ENCODE results near the gene C9orf152.
"Not testable (repeated sequence)": the region's sequence is repeated elsewhere in the genome, so short reads cannot be mapped to it uniquely, and the experiment has no call there.

C9orf152 gene

DNA sequence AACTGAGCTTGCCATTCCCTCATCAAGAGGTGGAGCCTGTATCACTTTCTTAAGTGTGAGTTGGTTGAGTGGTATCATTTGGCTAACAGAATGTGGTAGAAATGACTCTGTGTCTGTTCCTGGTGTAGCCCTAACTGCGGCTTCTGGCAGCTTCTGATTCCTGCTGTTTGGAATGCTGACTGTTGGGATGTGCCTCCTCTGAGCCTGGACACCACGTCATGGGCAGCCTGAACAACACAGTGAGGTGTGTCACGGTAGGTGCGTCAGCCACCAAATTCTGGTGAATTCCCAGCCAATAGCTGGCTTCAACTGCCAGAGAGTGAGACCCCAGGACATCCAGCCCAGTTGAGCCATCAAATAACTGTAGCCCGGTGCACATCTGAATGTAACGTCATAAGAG lies 6.1 kb upstream of the C9orf152 start:
- DNase-seq = no peak

DNA sequence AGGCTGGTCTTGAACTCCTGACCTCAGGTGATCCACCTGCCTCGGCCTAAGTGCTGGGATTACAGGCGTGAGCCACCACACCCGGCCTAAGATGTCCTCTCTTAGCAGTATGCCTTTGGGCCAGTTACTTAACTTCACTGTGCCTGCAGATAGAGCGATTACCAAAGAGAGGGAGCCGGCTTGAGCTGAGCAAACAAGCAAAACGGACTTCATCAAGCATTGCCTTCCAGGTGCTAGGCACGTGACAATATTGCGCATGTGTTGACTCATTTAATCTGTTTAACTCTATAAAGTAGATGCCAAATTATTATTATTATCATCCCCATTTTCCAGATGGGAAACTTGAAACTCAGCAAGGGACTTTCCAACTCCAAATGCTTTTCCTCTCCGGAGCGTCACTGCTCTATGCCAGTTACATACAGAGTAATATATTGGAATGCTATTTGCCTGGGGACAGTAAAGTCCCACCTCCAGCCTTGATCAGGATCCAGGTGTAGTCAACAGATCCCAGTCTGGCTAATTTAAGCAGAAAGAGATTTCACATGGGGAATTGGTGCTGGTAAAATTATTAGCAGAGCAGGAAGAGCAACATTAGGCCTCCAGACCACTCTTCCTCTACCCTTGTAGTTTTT lies 5.6 kb upstream of the C9orf152 start:
- DNase-seq = no peak

DNA sequence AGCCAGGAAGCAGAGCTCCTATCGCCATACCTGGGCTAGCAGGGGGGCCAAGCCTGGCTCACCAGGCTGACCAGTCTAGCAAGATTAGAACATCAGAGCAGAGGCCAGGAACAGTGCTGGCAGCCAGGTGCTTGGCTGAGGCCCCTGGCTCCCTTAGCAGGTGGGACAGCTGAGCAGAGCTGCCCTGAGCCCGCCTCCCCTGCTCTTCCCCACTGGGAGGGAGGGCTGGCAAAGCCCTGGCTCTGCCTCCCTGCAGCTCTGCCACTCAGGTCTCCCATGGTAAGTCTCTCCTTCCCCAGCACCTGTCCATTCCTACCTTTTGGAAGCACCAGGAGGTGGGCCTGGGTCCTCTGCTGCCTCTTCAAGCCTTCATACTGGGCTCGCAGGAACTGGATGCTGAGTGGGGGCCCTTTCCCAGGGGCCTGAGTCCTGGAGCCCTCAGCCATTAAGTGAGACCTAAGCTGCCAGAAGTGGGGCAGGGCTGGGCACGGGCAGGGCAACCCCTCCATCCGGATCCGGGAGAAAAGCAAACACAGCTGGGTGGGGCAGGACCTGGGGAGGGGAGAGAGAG lies 803 bp downstream of the C9orf152 start:
- DNase-seq = no peak

DNA sequence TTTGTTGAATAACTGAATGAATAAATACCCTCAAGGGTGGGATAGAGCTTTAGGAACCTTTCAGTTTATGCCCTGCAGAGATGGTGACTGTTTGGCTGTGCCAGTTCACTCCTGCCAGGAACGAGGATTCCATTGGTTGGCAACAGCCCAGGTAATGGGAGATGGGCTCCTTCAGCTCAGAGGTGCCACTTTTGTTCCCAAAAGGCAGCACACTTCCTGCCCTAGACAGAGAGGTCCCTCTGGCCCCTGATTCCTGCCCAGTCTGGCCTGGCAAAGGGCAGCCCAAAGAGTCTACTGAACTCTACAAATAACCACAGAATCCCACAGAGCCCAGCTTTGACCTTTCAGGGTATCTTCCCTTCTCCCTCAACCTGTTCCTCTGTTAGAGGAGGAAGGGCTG lies 1.6 kb downstream of the C9orf152 start:
- DNase-seq = no peak

DNA sequence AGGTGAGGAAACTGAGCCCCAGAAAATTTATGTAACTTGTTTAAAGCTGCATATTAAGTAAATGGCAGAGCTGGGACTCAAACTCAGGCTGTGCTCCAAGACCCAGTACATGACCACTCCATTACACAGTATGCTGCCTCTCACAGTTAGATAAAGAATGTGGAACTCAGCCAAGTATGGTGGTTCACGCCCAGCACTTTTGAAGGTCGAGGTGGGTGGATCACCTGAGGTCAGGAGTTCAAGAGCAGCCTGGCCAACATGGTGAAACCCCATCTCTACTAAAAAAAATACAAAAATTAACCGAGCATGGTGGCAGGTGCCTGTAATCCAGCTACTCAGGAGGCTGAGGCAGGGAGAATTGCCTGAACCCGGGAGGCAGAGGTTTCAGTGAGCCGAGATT lies 2.3 kb downstream of the C9orf152 start:
- not testable (repeated sequence) for DNase-seq

DNA sequence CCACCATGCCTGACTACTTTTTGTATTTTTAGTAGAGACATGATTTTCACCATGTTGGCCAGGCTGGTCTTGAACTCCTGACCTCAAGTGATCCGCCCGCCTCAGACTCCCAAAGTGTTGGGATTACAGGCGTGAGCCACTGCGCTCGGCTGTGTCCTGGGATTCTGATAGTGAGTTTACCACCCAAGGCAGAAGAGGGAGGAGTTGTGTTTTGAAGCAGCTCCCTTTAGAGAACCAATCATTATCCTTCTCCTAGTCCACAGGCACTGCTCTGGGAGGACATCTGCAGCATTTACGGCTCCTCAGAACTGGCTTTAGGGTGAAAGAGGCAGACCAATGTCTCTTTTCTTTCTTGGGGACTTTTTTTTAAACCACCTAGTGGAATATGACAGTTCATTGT lies 5.7 kb downstream of the C9orf152 start:
- no peak for DNase-seq

DNA sequence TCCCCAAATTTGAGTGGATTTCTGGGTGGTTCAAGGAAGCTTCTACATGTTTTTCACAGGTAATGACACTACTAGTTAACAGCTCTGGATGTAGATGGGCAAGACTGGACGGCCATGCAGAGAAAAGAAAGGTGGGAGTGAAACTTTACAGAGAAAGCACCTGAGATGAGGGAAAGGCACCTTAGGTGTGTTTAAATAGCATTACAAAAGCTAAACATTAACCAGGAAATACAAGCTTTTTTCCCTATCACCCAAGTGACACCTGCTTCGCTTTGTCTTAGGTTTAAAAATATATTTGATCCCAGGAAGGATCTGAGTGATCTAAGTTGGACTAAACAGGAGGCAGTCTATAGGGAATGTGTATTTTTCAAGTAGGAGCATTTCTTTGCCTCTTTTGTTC lies 8.3 kb downstream of the C9orf152 start:
- no peak for DNase-seq

DNA sequence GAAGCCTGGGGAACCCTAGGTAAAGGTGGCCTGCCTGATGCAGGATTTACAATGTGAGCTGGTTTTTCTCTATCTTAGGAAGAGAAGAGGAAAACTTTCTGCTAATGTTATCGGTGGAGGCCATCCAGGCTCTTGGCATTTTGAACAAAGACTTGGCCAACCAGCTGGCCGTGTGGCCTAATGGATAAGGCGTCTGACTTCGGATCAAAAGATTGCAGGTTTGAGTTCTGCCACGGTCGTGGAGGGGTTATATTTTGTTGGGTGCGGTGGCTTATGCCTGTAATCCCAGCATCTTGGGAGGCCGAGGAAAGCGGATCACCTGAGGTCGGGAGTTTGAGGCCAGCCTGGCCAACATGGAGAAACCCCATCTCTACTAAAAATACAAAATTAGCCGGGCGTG lies 9.6 kb downstream of the C9orf152 start:
- no peak for DNase-seq

DNA sequence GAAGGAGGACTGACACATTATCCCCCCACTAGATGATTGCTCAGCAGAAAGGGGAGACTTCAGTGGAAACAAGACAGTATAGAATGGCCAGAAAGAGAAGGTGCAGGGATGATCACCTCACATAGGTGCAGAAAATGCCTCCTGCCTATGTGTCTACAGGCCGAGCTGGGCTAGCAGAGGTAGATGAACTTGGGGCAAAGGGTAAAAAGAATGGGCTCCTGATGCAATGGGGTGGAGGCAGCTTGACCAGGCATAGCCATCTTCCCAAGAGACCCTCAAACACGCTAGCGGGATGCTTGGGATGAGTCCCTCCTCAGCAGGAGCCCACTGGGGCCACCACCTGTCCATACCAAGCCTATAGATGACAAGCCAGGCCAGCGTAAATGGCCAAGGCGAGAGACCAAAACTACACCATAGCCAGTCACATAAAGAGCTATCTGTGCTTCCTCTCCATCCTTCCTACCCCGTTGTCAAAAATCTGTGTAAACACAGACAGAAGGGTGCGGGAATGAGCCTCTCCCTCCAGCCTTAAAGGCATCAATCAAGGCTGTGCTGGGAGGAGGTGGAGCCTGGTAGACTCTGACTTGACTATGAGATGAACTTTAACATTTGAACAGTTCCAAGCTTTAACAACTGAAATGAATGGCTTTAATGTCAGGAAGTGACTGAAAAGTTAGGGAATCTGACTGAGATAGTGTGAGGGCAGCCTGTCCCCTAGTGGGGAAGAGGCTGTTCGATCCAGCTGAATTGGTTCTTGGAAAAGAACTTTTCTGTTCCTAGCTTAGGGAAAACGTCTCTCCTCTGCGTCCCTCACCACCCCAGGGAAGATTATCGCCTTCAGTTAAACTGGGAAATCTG lies 10.4 kb downstream of the C9orf152 start:
- no peak for DNase-seq

DNA sequence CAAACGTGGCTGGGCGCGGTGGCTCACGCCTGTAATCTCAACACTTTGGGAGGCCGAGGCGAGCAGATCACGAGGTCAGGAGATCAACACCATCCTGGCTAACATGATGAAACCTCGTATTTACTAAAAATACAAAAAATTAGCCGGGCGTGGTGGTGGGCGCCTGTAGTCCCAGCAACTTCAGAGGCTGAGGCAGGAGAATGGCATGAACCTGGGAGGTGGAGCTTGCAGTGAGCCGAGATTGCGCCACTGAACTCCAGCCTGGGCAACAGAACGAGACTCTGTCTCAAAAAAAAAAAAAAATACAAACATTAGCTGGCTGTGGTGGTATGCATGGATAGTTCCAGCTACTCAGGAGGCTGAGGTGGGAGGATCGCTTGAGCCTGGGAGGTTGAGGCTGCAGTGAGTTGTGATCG lies 11.9 kb downstream of the C9orf152 start:
- not testable (repeated sequence) for DNase-seq

DNA sequence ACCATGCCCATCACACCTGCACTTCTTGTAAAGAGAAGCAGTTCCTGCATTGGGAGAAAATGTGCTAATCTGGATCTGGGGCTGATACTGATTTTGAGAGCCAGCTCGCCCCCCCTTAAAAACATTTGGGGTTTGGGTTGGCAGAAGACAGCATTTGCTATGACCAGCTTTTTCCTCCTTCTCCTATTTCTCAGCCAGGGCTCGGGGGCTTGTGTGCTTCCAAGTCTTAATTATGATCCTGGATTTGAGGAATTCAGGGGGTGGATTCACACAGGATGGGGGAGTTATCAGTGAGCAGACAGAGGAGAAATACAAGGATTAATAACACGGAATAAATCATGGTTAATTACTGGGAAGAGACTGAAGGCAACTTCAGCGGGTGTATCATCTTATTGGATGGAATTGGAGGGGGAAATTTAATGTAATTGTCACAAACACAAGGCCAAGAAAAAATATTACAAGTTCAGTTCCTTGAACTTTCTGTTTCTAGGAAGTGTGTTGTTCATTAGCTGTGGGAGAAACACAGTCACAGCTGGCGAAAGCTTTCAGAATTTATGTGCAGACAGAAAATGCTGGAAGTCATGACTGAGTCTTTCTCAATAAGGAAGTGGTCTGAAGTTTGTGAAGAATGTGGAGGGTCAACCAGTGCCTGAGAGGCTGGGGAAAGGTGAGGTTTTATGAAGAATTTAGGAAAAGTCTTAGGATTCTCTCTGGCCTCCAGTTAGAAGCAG lies 15.3 kb downstream of the C9orf152 start:
- no peak for DNase-seq

DNA sequence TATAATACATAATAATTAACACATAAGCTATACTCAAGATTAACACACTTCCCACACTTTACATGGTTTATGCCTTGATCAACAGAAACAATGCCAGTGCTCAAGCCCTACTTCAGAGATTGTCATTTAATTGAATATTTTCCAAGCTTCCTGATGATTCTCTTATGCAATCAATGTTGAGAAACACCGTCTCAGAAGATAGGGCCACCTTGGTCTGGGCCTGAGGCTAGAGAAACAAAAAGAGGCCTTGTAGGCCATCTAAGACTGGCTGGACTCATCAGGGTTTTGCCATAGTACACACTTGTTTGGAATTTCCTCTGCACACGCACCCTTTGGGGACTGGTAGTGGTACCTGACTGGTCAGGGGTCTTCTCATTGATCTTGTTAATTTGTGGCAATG lies 16.3 kb downstream of the C9orf152 start:
- no peak for DNase-seq

DNA sequence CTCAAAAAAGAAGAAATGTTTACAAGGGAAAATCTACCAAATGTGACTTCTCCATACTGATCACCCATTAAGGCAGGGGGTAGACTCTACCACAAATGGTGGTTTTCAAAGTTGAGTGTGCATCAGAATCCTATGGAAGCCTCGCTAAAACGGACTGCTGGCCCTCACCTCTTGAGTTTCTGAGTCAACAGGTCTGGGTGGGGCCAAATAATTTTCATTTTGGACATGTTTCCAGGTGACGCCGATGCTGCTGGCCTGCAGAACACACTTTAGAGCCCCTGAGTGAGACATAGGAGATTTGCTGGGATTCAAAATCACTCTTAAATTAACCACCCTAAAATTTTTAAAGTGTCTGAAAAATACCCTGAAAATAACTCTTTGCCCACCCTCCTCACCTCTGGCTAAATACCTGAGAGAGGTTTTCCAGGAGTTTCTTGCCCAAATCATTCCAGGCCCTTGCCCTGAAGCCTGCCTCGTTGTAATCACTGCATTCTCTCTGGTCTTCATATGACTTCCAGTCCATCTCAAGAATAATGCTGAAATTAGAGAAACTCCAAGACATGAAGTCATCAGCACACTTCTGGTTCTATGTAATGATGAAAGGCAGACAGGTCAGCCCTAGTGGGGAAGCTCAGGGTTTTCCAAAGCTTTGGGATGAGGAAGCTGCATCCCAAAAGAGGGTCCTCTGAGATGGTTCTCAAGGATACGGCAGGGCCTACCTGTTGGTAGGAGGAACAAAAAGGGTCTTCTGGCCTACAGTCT lies 18.2 kb downstream of the C9orf152 start:
- no peak for DNase-seq

DNA sequence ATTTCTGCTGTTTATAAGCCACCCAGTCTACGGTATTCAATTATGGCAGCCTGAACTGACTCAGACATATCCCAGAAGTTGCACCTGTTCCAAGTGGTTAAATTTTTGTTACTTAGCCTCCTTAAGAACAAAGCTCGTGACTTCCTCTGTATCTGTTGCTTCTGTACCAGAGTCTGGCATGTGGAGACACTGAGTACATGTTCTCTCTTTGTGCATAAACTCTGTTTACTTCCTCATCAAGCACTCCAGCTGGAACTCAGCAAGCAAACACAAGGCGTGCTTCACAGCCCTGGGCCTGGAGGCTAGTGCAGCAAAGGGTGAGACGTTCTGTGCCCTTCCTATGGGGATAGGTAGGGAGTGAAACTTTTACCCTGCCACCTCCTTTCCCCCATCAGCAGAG lies 19.0 kb downstream of the C9orf152 start:
- no peak for DNase-seq

DNA sequence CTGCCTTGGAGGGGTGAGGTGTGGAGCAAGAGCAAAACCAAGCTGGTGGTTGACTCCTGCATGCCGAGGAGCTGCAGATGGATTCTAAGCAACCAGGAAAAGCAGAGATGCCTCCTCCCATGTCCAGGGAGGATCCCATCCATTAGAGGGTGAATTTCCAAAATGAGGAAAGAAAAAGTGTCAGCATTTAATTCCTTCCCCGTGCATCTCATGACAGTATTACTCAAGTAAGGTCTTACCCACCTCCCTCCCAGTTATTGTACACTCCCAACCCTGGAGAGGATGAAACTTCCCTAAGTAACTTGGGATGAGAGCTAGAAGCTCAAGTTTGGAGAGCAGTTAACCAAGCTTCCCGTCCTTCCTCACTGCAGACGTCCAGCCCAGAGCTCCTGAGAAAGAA lies 19.9 kb downstream of the C9orf152 start:
- DNase-seq = no peak

DNA sequence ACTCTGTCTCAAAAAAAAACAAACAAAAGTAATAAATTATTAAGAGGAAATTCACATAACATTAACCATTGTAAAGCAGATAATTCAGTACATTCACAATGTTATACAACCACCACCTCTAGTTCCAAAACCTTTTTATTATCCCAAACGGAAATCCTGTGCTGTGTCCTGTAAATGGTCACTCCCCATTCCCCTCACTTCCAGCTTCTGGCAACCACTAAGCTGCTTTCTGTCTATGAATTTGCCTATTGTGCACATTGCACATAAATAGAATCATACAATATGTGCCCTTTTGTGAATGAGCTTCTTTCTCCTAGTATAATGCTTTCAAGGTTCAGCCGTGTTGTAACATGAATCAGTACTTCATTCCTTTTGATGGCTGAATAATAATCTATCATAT lies 20.8 kb downstream of the C9orf152 start:
- DNase-seq = no peak

DNA sequence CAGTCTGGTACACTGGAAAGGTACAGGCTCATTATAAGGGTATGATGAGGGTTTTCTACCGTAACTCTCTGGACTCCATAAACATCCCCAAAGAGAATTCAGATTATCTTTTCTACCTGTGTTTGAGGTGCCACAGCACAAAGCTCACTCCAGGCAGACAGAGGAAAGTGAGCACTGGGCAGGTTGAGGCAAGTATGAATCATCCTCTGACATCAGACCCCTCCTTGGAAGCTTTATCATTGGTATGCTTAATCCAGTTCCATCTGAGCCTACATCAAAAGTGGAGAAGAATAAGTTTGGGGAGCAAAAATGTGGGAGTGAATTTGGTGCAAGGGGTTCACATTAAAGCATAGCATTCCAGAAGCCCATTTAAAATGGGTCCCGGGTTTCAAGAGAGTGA lies 21.7 kb downstream of the C9orf152 start:
- no peak for DNase-seq

DNA sequence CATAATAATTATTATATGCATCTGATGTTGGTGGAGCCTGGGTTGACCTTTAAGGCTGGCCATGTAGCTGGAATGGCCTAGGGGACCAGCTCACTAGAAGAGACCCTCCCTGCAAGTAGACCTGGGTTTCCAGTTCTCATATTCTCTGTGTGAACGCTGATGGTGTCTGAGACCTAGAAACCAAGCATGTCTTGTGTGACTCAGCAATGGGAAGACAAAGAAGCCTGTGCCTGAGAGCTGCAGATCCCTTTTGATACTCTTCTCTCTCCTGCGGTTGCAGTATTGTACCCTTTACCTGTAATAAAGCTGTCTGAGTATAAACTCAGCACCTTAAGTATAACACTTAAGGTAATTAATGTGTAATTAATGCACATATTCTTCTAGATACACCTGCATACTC lies 22.2 kb downstream of the C9orf152 start:
- no peak for DNase-seq

DNA sequence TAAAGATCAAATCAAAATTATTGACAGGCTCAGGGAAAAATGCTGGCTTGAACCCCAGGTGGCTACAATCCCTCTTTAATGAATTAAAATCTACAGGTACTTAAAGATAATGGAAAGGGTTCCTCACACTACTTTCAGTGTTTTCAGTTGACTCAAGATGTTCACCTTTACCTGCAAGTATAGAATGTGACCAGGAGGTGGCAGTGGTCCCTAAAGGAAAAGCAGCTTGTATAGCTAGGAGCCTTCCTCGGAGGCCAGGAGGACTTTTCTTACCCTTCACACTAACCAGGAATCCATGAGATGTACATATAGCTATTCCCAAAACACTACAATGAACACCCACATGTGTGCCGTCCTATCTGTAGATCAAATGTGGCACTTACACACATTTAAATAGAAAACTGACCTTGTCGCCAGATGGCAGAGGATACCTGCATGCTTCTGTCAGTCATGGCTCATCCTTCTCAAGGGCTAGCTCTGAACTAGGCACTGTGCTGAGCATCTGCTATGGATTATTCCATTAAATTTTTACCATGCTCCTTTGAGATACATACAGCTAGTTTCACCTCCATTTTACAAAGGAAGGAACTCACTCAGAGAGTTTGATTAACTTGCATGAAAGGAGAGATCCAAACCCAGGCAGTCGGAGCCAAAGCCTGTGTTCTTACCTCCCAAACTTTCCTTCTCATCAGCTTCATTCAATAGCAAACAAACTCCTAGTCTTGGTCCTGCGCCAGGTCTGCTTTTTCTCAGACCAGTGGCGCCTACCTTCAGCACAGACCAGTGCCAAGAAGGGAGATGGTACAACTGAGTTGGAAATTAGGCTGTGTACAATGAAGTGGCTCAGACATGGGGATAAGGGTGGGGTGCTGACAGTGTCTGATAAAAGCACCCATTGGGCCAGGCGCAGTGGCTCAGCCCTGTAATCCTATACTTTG lies 24.5 kb downstream of the C9orf152 start:
- DNase-seq = peak; percentile 15

DNA sequence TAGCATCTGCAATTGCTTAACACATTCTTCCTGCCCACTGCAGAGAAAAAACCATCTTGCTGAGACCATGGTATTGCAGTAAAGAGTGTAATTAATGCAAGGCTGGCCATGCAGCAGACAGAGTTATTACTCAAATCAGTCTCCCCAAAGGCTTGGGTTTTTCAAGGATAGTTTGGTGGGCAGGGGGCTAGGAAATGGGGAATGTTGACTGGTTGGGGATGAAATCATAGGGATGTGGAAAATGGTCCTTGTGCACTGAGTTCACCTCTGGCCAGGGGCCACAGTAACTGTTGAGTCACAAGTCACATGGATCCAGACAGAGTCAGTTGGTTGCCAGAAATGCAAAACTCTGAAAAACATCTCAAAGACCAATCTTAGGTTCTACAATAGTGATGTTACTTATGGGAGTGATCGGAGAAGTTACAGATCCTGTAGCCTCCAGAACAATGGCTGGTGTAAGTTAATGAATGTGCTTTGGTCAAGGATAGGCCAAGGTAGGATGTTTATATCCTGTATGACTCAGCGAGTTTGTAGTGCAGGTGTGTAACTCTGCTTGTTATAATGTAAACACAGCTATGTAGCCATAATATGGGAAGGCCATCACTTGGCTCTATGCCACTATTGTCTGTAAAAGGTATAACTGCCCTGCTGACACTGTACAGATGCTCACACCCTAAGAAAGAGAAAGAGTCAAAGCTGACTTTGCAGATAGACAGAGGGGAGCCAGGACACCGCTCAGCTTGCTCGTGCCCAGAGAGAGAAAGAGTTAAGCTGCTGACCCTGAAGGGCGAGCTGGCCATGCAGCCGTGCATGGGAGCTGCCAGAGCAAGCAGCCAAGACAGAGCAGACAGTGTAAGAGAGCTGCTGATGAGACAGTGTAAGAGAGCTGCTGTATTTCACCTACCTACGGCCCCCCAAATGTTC lies 27.2 kb downstream of the C9orf152 start:
- no peak for DNase-seq

DNA sequence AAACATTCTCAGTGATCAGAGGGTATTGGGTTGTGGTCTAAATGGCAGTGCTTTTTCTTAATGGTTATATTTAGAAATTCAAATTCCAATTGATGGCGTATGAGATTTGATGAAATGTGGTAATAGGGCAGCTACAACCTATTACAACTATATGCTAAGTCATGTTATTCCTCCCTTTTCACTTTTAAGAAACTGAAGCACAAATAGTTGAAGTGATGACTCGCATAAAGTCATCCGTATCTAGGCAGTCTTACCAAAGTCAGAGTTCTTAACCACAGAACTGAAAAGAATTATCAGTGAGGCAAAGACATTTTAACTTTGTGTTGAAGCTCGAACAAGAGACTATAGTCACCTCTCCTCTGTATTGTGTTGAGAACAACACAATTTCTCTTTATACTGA lies 28.2 kb downstream of the C9orf152 start:
- DNase-seq = no peak
